Colonic mucosa (tissue), 4 donors: Measurements from ENCODE around the gene BTRC. TPM values are rescaled to one million over a fixed set of nuclear protein-coding genes. Genes with fewer than 3 reads are reported as not detected.

ENCODE experiments used
- DNase-seq: peaks from one replicate; pipeline ENCODE4 v3.0.0-alpha.2; 2020
- H3K27ac ChIP-seq: fragments of 200-600 bp; one replicate; pipeline ENCODE4 v1.8.0; 2021
- H3K27me3 ChIP-seq: fragments of 200-600 bp; one replicate; pipeline ENCODE4 v1.8.0; 2021
- H3K36me3 ChIP-seq: fragments of 200-600 bp; one replicate; pipeline ENCODE4 v1.8.0; 2021
- H3K4me1 ChIP-seq: fragments of 200-600 bp; one replicate; pipeline ENCODE4 v1.8.0; 2021; ENCODE audit warnings: mild to moderate bottlenecking
- H3K4me3 ChIP-seq: fragments of 200-600 bp; one replicate; pipeline ENCODE4 v1.8.0; 2021
- H3K9ac ChIP-seq, 2 donors: one replicate each; pipeline ENCODE4 v1.7.0; 2013; ENCODE audit warnings: control low read depth in 2 of 2, low read depth in 2 of 2, low read length in 2 of 2
- H3K9me3 ChIP-seq: fragments of 200-600 bp; one replicate; pipeline ENCODE4 v1.8.0; 2021
- CTCF ChIP-seq: fragments of 200-600 bp; IDR thresholded peaks from one replicate; pipeline ENCODE4 v1.8.0; 2022; ENCODE audit warnings: antibody characterized with exemption, mild to moderate bottlenecking
- intact Hi-C: fragments of 100-400 bp; cut with DNase I; formaldehyde crosslinking; loops from one replicate; pipeline ENCODE4 v1.14.1; 2022
- total RNA-seq, 2 donors: library from RNA; stranded (reverse); fragmentation: NEBNext Ultra II Directional in 1 of 2; extraction: Animal tissue kit (Norgen Biotek cat#: 25700) in 1 of 2; gene quantifications; one replicate each; pipeline ENCODE4 v1.2.1, GENCODE V29; 2021
- donor health status: healthy.
- donor health status: DM: no; HTN: no; CAD: no.
- donor health status: DM: no; HTN: no; CAD: no.

Gene BTRC
- total RNA-seq, 2 donors from 2014 or later, result 9.9 to 10.5 TPM

- Histone ChIP-seq H3K36me3 (no peaks in the 10 kb centered on the region), H3K9me3 (no peaks in the 10 kb centered on the region), H3K4me1 (no peaks in the 10 kb centered on the region), H3K27ac (no peak overlapping the region), H3K27me3 (no peaks in the 10 kb centered on the region), H3K4me3 (no peak overlapping the region), H3K9ac (no peak overlapping the region)
- intact Hi-C loops, result loop anchor here (5.0 to 10.0 kb wide), 4 partner anchors 123 to 229 kb away; no protein-coding TSS in a partner anchor
- TF ChIP-seq CTCF, result peak; percentile 38
- DNase-seq, result peak; percentile 24
Measured at GRCh38 chr10:101441541-101442455, 87.8 kb downstream of the BTRC start.

- no peak overlapping the region for H3K9ac ChIP-seq
- peak; percentile 2 for TF ChIP-seq CTCF
- H3K4me3 ChIP-seq, result no peak overlapping the region
- H3K27me3 ChIP-seq, result no peaks in the 10 kb centered on the region
- no peak for DNase-seq
- no peaks in the 10 kb centered on the region for H3K4me1 ChIP-seq
- H3K27ac ChIP-seq, result no peak overlapping the region
- H3K9me3 ChIP-seq, result no peaks in the 10 kb centered on the region
- intact Hi-C loops, result loop anchor here (5.0 to 10.0 kb wide), 4 partner anchors 122 to 230 kb away; no protein-coding TSS in a partner anchor
- no peaks in the 10 kb centered on the region for H3K36me3 ChIP-seq
Measured at GRCh38 chr10:101442456-101442800, 88.5 kb downstream of the BTRC start.

GRCh38 chr10:101444058-101444898 lies 90.3 kb downstream of the BTRC start:
- Histone ChIP-seq H3K9me3 (no peaks in the 10 kb centered on the region), H3K9ac (no peak overlapping the region), H3K4me1 (no peaks in the 10 kb centered on the region), H3K36me3 (no peaks in the 10 kb centered on the region), H3K4me3 (no peak overlapping the region), H3K27ac (no peak overlapping the region), H3K27me3 (no peaks in the 10 kb centered on the region)
- no peak for TF ChIP-seq CTCF
- no peak for DNase-seq
- intact Hi-C loops, result loop anchor here (5.0 to 10.0 kb wide), 4 partner anchors 121 to 232 kb away; no protein-coding TSS in a partner anchor

- H3K4me1 ChIP-seq, result no peaks in the 10 kb centered on the region
- no peaks in the 10 kb centered on the region for H3K9me3 ChIP-seq
- no peaks in the 10 kb centered on the region for H3K27me3 ChIP-seq
- intact Hi-C loops, result loop anchor here (10.0 kb wide), 2 partner anchors 119 to 141 kb away; no protein-coding TSS in a partner anchor
- no peak overlapping the region for H3K9ac ChIP-seq
- H3K27ac ChIP-seq, result no peak overlapping the region
- TF ChIP-seq CTCF, result no peak
- no peak for DNase-seq
- no peaks in the 10 kb centered on the region for H3K36me3 ChIP-seq
- H3K4me3 ChIP-seq, result no peak overlapping the region
Measured at GRCh38 chr10:101446071-101446470, 92.1 kb downstream of the BTRC start.

- no peak overlapping the region for H3K27ac ChIP-seq
- no peaks in the 10 kb centered on the region for H3K36me3 ChIP-seq
- DNase-seq, result no peak
- H3K4me3 ChIP-seq, result no peak overlapping the region
- H3K4me1 ChIP-seq, result no peaks in the 10 kb centered on the region
- no peak for TF ChIP-seq CTCF
- intact Hi-C loops, result loop anchor here (10.0 kb wide), 2 partner anchors 118 to 142 kb away; no protein-coding TSS in a partner anchor
- H3K9ac ChIP-seq, result no peak overlapping the region
- H3K9me3 ChIP-seq, result no peaks in the 10 kb centered on the region
- H3K27me3 ChIP-seq, result no peaks in the 10 kb centered on the region
Measured at GRCh38 chr10:101446947-101447346, 93.0 kb downstream of the BTRC start.
